NT2/D1 (cell line): Measurements from ENCODE around the gene PDAP1.

Experiments
- SUZ12 ChIP-seq: IDR thresholded peaks from 2 replicates; pipeline ENCODE4 v1.6.1; 2011; ENCODE audit not compliant: insufficient read length, insufficient read depth; ENCODE audit errors: extremely low read depth
- YY1 ChIP-seq: IDR thresholded peaks from 2 replicates; pipeline ENCODE4 v1.6.1; 2011; ENCODE audit not compliant: insufficient read length, insufficient read depth

GRCh38 chr7:99455874-99456273, 47.5 kb upstream of the PDAP1 start:
- TF ChIP-seq YY1 (no peak), SUZ12 (no peak)
